Endothelial cell of umbilical vein (primary cell): Measurements from ENCODE around the gene CLTCL1. TPM values are rescaled to one million over a fixed set of nuclear protein-coding genes. Genes with fewer than 3 reads are reported as not detected.

Experiments used
- BruUV-seq: library from RNA; stranded (reverse); fragments of 400-500 nt; replicated peaks from 2 replicates; lab custom pipeline; 2021; lab: Mats Ljungman, UMichigan
- CTCF ChIA-PET: fragments of 300-600, 350-600 bp; sonication (Branson Sonifier 250); formaldehyde crosslinking; loops from one replicate; lab custom pipeline; 2021; ENCODE audit warnings: antibody characterized with exemption, inconsistent platforms; lab: Charles Lee
- POLR2A ChIA-PET: fragments of 300-600, 350-600 bp; sonication (Branson Sonifier 250); formaldehyde crosslinking; loops from one replicate; lab custom pipeline; 2021; ENCODE audit warnings: antibody characterized with exemption, inconsistent platforms; lab: Charles Lee
- DNase-seq: peaks from one replicate; pipeline ENCODE4 v3.0.0-alpha.2; 2011; ENCODE audit warnings: low read depth, low spot score
- FAIRE-seq: peaks from 2 replicates; lab custom pipeline; 2011; peaks lifted over from hg19 to GRCh38; lab: Jason Lieb, UNC
- H2AFZ ChIP-seq: 2 replicates; pipeline ENCODE4 v1.6.0; 2012; ENCODE audit warnings: low read depth, low read length, control low read depth, inconsistent platforms
- H3K27ac ChIP-seq: 2 replicates; pipeline ENCODE4 v1.5.1; 2011; ENCODE audit warnings: low read depth, mild to moderate bottlenecking, control low read depth, low read length, moderate library complexity; ENCODE audit not compliant: insufficient read depth
- H3K27me3 ChIP-seq, 2 experiments: 2 replicates each; pipeline versions ENCODE4 v1.6.0 to v1.6.1; 2011; ENCODE audit warnings: low read length in 2 of 2, mixed read lengths in 1 of 2; ENCODE audit not compliant: control insufficient read depth in 2 of 2, insufficient read depth in 2 of 2
- H3K36me3 ChIP-seq, 2 experiments: 2 replicates in 1 of 2; 3 replicates in 1 of 2; pipeline ENCODE4 v1.5.1; 2011; ENCODE audit warnings: low read length in 2 of 2, mild to moderate bottlenecking in 1 of 2, moderate library complexity in 1 of 2; ENCODE audit not compliant: control insufficient read depth in 2 of 2, insufficient read depth in 2 of 2; ENCODE audit errors: extremely low read depth in 1 of 2
- H3K4me1 ChIP-seq: 3 replicates; pipeline ENCODE4 v1.5.1; 2011; ENCODE audit warnings: mild to moderate bottlenecking, low read length; ENCODE audit not compliant: control insufficient read depth, insufficient read depth; ENCODE audit errors: extremely low read depth
- H3K4me2 ChIP-seq: 2 replicates; pipeline ENCODE4 v1.6.1; 2011; ENCODE audit warnings: low read length, control low read depth, mixed read lengths; ENCODE audit not compliant: insufficient read depth
- H3K4me3 ChIP-seq, 3 experiments: fragments of 200-600 bp in 1 of 3; sonication (generic), shearing (Covaris generic) in 1 of 3; replicated peaks in 1 of 3; 2 replicates each; pipeline ENCODE4 v1.5.1; 2011 to 2016; ENCODE audit warnings: control low read depth in 3 of 3, low read length in 3 of 3, mild to moderate bottlenecking in 2 of 3, inconsistent platforms in 1 of 3, low read depth in 1 of 3, moderate library complexity in 1 of 3; ENCODE audit not compliant: insufficient read depth in 1 of 3
- H3K79me2 ChIP-seq: 2 replicates; pipeline ENCODE4 v1.6.0; 2012; ENCODE audit warnings: low read length, inconsistent platforms; ENCODE audit not compliant: control insufficient read depth, insufficient read depth
- H3K9ac ChIP-seq: replicated peaks from 2 replicates; pipeline ENCODE3; 2011; ENCODE audit warnings: low read length, control low read depth; ENCODE audit not compliant: insufficient read depth; ENCODE audit errors: extremely low read depth
- H3K9me1 ChIP-seq: replicated peaks from 3 replicates; pipeline ENCODE4 v1.6.0; 2011; ENCODE audit warnings: mild to moderate bottlenecking, low read length; ENCODE audit not compliant: control insufficient read depth, insufficient read depth; ENCODE audit errors: extremely low read depth
- H3K9me3 ChIP-seq: replicated peaks from 2 replicates; pipeline ENCODE4 v1.5.1; 2012; ENCODE audit warnings: low read length, inconsistent platforms; ENCODE audit not compliant: control insufficient read depth, insufficient read depth
- H4K20me1 ChIP-seq: replicated peaks from 2 replicates; pipeline ENCODE3; 2011; ENCODE audit warnings: mild to moderate bottlenecking, low read length; ENCODE audit not compliant: control insufficient read depth, insufficient read depth; ENCODE audit errors: extremely low read depth
- CTCF ChIP-seq, 2 donors: IDR thresholded peaks; 1 replicate in 1 of 2; 2 replicates in 1 of 2; pipeline ENCODE4 v1.5.1; 2011; ENCODE audit warnings: low read length in 2 of 2, mild to moderate bottlenecking in 2 of 2, moderate library complexity in 2 of 2, control low read depth in 1 of 2, inconsistent platforms in 1 of 2, low read depth in 1 of 2; ENCODE audit not compliant: insufficient read depth in 1 of 2; ENCODE audit errors: extremely low read depth in 1 of 2
- EZH2 ChIP-seq: IDR thresholded peaks from 2 replicates; pipeline ENCODE4 v1.6.1; 2012; ENCODE audit warnings: borderline replicate concordance, low read depth, mild to moderate bottlenecking, moderate library complexity, low read length, inconsistent platforms; ENCODE audit not compliant: severe bottlenecking
- FOS ChIP-seq: IDR thresholded peaks from 2 replicates; pipeline ENCODE4 v1.6.1; 2011; ENCODE audit warnings: mild to moderate bottlenecking, low read length, moderate library complexity, borderline replicate concordance; ENCODE audit not compliant: insufficient read depth
- JUN ChIP-seq: IDR thresholded peaks from 2 replicates; pipeline ENCODE4 v1.6.1; 2011; ENCODE audit warnings: borderline replicate concordance, low read depth; ENCODE audit not compliant: insufficient read length, insufficient read depth
- MYC ChIP-seq: IDR thresholded peaks from one replicate; pipeline ENCODE4 v1.6.1; 2011; ENCODE audit warnings: mild to moderate bottlenecking, low read depth, low read length
- POLR2A ChIP-seq: IDR thresholded peaks from 2 replicates; pipeline ENCODE4 v1.6.1; 2012; ENCODE audit warnings: low read depth, mild to moderate bottlenecking, control low read depth, low read length
- POLR2AphosphoS5 ChIP-seq: IDR thresholded peaks from 2 replicates; pipeline ENCODE4 v1.6.1; 2012; ENCODE audit warnings: low read depth, mild to moderate bottlenecking, control low read depth, low read length, moderate library complexity; ENCODE audit not compliant: insufficient read depth
- dilution Hi-C: fragments of 300-500 bp; cut with MboI; formaldehyde crosslinking; loops from one replicate; pipeline ENCODE4 v1.15.0; 2019; ENCODE audit warnings: low sequenced_read_pairs; ENCODE audit not compliant: extremely low pct_ligation_motif_present
- intact Hi-C: fragments of 100-400 bp; cut with micrococcal nuclease; formaldehyde crosslinking; loops from one replicate; pipeline ENCODE4 v1.10.0; 2022
- polyA plus RNA-seq, 4 experiments: library from polyadenylated mRNA; depleted of rRNA in 3 of 4; stranded (reverse) in 3 of 4; unstranded in 1 of 4; fragments of >200 nt; gene quantifications; 2 replicates each; pipeline versions ENCODE4 v1.2.1 to v1.2.3, GENCODE V29; 2011 to 2012; ENCODE audit warnings: missing spikeins in 1 of 4
- total RNA-seq: library from RNA; stranded (reverse); gene quantifications from 2 replicates; pipeline ENCODE4 v1.2.3, GENCODE V29; 2021
- TF ChIP-seq, protein P1 (sequence below): IDR thresholded peaks from 2 replicates; pipeline ENCODE4 v1.6.1; 2011; ENCODE audit not compliant: insufficient read depth, insufficient read length

The CLTCL1 gene
- total and polyA plus RNA-seq, 2 donors (not counting 3 experiments of a cell fraction or from before 2014, with no cell fraction given): 5.0 to 6.2 TPM

GRCh38 chr22:19271856-19272535 lies 19.5 kb downstream of the CLTCL1 start:
- Histone ChIP-seq H3K4me2 (no peak overlapping the region), H3K79me2 (no peaks in the 10 kb centered on the region), H3K4me1 (no peaks in the 10 kb centered on the region), H3K9ac (no peak overlapping the region), H3K27me3 (no peaks in the 10 kb centered on the region), H2AFZ (no peak overlapping the region), H3K4me3 (no peak overlapping the region), H3K9me1 (no peaks in the 10 kb centered on the region), H3K36me3 (no peaks in the 10 kb centered on the region), H3K9me3 (no peaks in the 10 kb centered on the region), H4K20me1 (no peaks in the 10 kb centered on the region), H3K27ac (no peak overlapping the region)
- dilution Hi-C loops: no loop called here
- FAIRE-seq (no peak), DNase-seq (no peak)
- ChIA-PET CTCF (interaction anchor here (0.7 kb wide), 1 partner anchor 63 kb away, joined by 3 read pairs; no protein-coding TSS in a partner anchor), POLR2A (no interaction called here)
- no TSS peak for BruUV-seq
- intact Hi-C loops: no loop called here
- TF ChIP-seq JUN: no peak
- no peak for TF ChIP-seq POLR2A
- no peak for TF ChIP-seq EZH2
- TF ChIP-seq, protein P1, sequence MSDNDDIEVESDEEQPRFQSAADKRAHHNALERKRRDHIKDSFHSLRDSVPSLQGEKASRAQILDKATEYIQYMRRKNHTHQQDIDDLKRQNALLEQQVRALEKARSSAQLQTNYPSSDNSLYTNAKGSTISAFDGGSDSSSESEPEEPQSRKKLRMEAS: no peak
- TF ChIP-seq FOS: no peak
- TF ChIP-seq MYC: no peak
- TF ChIP-seq POLR2AphosphoS5: no peak
- no peak for TF ChIP-seq CTCF (IDR thresholded peaks at IDR 0.05; ENCODE audit: extremely low read depth in 1 of 2, insufficient read depth in 1 of 2, low read depth in 1 of 2, low read length in 2 of 2)
